K562 (cell line): ENCODE data around the gene NRXN3. TPM values are rescaled to one million over a fixed set of nuclear protein-coding genes. Genes with fewer than 3 reads are reported as not detected.

Experiments
- ATAC-seq: fragments of 200-7000 bp; cut with Tn5 transposase; 3 replicates; pipeline ENCODE4 v1.9.1; 2020; ENCODE audit warnings: moderate library complexity
- BruUV-seq: library from RNA; stranded (reverse); fragments of 400-500 nt; replicated peaks from 2 replicates; lab custom pipeline; 2021; lab: Mats Ljungman, UMichigan
- CTCF ChIA-PET: fragments of 300-600 bp; formaldehyde crosslinking; extraction: SDS; loops from one replicate; lab custom pipeline; 2021; ENCODE audit warnings: low intra/inter-chr PET ratio; lab: Yijun Ruan, JAX
- POLR2A ChIA-PET: fragments of 300-600, 350-650 bp; sonication (Branson Sonifier 250); formaldehyde crosslinking; extraction: SDS; loops from one replicate; lab custom pipeline; 2021; ENCODE audit warnings: antibody characterized with exemption, inconsistent platforms; lab: Yijun Ruan, JAX
- DNase-seq, 4 experiments: peaks; one replicate each; pipeline versions ENCODE4 v3.0.0 to v3.0.0-alpha.2; 2011 to 2018; ENCODE audit warnings: low spot score in 3 of 4, mixed read lengths in 3 of 4; ENCODE audit errors: extremely low read depth in 1 of 4
- FAIRE-seq: peaks from 2 replicates; lab custom pipeline; 2011; peaks lifted over from hg19 to GRCh38; lab: Jason Lieb, UNC
- H2AFZ ChIP-seq: 2 replicates; pipeline ENCODE4 v1.6.0; 2011; ENCODE audit warnings: low read depth, low read length, control low read depth, inconsistent platforms
- H3K27ac ChIP-seq: fragments of 200-600 bp; 3 replicates; pipeline ENCODE4 v1.8.0; 2011; ENCODE audit warnings: low read depth, mild to moderate bottlenecking, control low read depth, inconsistent platforms, low read length, moderate library complexity, mixed read lengths; ENCODE audit errors: extremely low read depth
- H3K27me3 ChIP-seq, 2 experiments: fragments of 300-600 bp in 1 of 2; 2 replicates in 1 of 2; 3 replicates in 1 of 2; pipeline versions ENCODE4 v1.6.0 to v1.8.0; 2011; ENCODE audit warnings: inconsistent platforms in 2 of 2, low read length in 2 of 2, mild to moderate bottlenecking in 1 of 2, mixed read lengths in 1 of 2, moderate library complexity in 1 of 2; ENCODE audit not compliant: control insufficient read depth in 2 of 2, insufficient read depth in 2 of 2
- H3K36me3 ChIP-seq: fragments of 300-600 bp; 3 replicates; pipeline ENCODE4 v1.8.0; 2011; ENCODE audit warnings: mild to moderate bottlenecking, low read length, inconsistent platforms; ENCODE audit not compliant: control insufficient read depth, insufficient read depth
- H3K4me1 ChIP-seq, 2 experiments: fragments of 200-600 bp in 1 of 2; replicated peaks in 1 of 2; 2 replicates in 1 of 2; 3 replicates in 1 of 2; pipeline versions ENCODE4 v1.5.1 to v1.8.0; 2011; ENCODE audit warnings: inconsistent platforms in 2 of 2, low read length in 2 of 2, mild to moderate bottlenecking in 1 of 2, mixed read lengths in 1 of 2, moderate library complexity in 1 of 2; ENCODE audit not compliant: control insufficient read depth in 2 of 2, insufficient read depth in 2 of 2
- H3K4me2 ChIP-seq: 2 replicates; pipeline ENCODE4 v1.6.1; 2011; ENCODE audit warnings: low read length, control low read depth, inconsistent platforms, mixed read lengths; ENCODE audit not compliant: insufficient read depth
- H3K4me3 ChIP-seq: fragments of 200-600 bp; sonication (generic), shearing (Covaris generic); 2 replicates; pipeline ENCODE4 v1.5.1; 2016; ENCODE audit warnings: control low read depth, inconsistent platforms
- H3K79me2 ChIP-seq: fragments of 200-600 bp; 3 replicates; pipeline ENCODE4 v1.8.0; 2011; ENCODE audit warnings: low read length, inconsistent platforms; ENCODE audit not compliant: control insufficient read depth, insufficient read depth
- H3K9ac ChIP-seq, 2 experiments: 2 replicates each; pipeline versions ENCODE4 v1.6.0 to v1.6.1; 2011; ENCODE audit warnings: low read depth in 2 of 2, low read length in 2 of 2, control low read depth in 1 of 2, inconsistent platforms in 1 of 2, mild to moderate bottlenecking in 1 of 2, mixed read lengths in 1 of 2; ENCODE audit not compliant: insufficient read depth in 1 of 2
- H3K9me1 ChIP-seq: one replicate; pipeline ENCODE4 v1.6.0; 2011; ENCODE audit warnings: inconsistent platforms, mild to moderate bottlenecking, low read length, moderate library complexity; ENCODE audit not compliant: control insufficient read depth, insufficient read depth
- H3K9me3 ChIP-seq: replicated peaks from 2 replicates; pipeline ENCODE4 v1.5.1; 2011; ENCODE audit warnings: low read depth, low read length, inconsistent platforms; ENCODE audit not compliant: control insufficient read depth, insufficient read depth
- H4K20me1 ChIP-seq: replicated peaks from 2 replicates; pipeline ENCODE4 v1.6.1; 2011; ENCODE audit warnings: low read length, inconsistent platforms, mixed read lengths; ENCODE audit not compliant: control insufficient read depth, insufficient read depth
- ATF6 ChIP-seq: sonication (generic); formaldehyde crosslinking; IDR thresholded peaks from 2 replicates; pipeline ENCODE4 v1.4.0; 2020; ENCODE audit warnings: mild to moderate bottlenecking, missing genetic modification reagents
- BCL6 ChIP-seq: fragments of 250-450 bp; sonication (Bioruptor Pico); IDR thresholded peaks from 2 replicates; pipeline ENCODE4 v1.4.0; 2020
- ELK1 ChIP-seq: sonication (generic); formaldehyde crosslinking; IDR thresholded peaks from 2 replicates; pipeline ENCODE4 v1.8.1; 2022; ENCODE audit warnings: missing genetic modification reagents
- FOSL1 ChIP-seq: fragments of 200-800 bp; sonication (Bioruptor generic); conservative IDR thresholded peaks from 2 replicates; pipeline ENCODE4 v1.6.1; 2016; ENCODE audit warnings: missing genetic modification characterization, missing compliant biosample characterization
- FOXJ2 ChIP-seq: fragments of 200-800 bp; sonication (Bioruptor generic); IDR thresholded peaks from 2 replicates; pipeline ENCODE4 v1.6.1; 2016; ENCODE audit warnings: missing genetic modification characterization, missing compliant biosample characterization
- ILF3 ChIP-seq: fragments of 450-650 bp; IDR thresholded peaks from 2 replicates; pipeline ENCODE4 v1.6.1; 2018; ENCODE audit warnings: antibody characterized with exemption, mild to moderate bottlenecking, moderate library complexity, borderline replicate concordance
- MEF2A ChIP-seq: IDR thresholded peaks from 2 replicates; pipeline ENCODE4 v1.6.1; 2011; ENCODE audit warnings: low read depth, mild to moderate bottlenecking, low read length, moderate library complexity; ENCODE audit not compliant: control insufficient read depth
- OTX1 ChIP-seq: fragments of 450-650 bp; formaldehyde crosslinking; IDR thresholded peaks from 2 replicates; pipeline ENCODE4 v1.4.0; 2022; ENCODE audit warnings: mild to moderate bottlenecking
- PCBP1 ChIP-seq: fragments of 200-400 bp; formaldehyde crosslinking; IDR thresholded peaks from 2 replicates; pipeline ENCODE4 v1.6.1; 2018; ENCODE audit warnings: mild to moderate bottlenecking, low read depth, low read length; ENCODE audit not compliant: poor library complexity, severe bottlenecking
- RBM15 ChIP-seq: fragments of 200-400 bp; formaldehyde crosslinking; IDR thresholded peaks from 2 replicates; pipeline ENCODE4 v1.6.1; 2018; ENCODE audit warnings: mild to moderate bottlenecking, low read length, moderate library complexity; ENCODE audit not compliant: insufficient read depth
- RBM22 ChIP-seq: fragments of 200-400 bp; formaldehyde crosslinking; IDR thresholded peaks from 2 replicates; pipeline ENCODE4 v1.6.1; 2018; ENCODE audit warnings: low read length, low read depth; ENCODE audit not compliant: poor library complexity, severe bottlenecking
- SMARCB1 ChIP-seq: IDR thresholded peaks from 2 replicates; pipeline ENCODE4 v1.6.1; 2011; ENCODE audit warnings: improper control_type of control experiment, low read depth; ENCODE audit not compliant: insufficient read length
- TEAD2 ChIP-seq: fragments of 450-650 bp; IDR thresholded peaks from 2 replicates; pipeline ENCODE4 v1.6.1; 2016; ENCODE audit warnings: missing genetic modification characterization, control low read depth, missing compliant biosample characterization
- TRIM24 ChIP-seq, 2 experiments: fragments of 450-650 bp; IDR thresholded peaks; 2 replicates each; pipeline ENCODE4 v1.6.1; 2016
- ZNF165 ChIP-seq: fragments of 250-450 bp; sonication (Bioruptor Pico); IDR thresholded peaks from 2 replicates; pipeline ENCODE4 v1.4.0; 2020; ENCODE audit warnings: borderline replicate concordance
- ZNF408 ChIP-seq: fragments of 250-450 bp; sonication (Bioruptor Pico); IDR thresholded peaks from 2 replicates; pipeline ENCODE4 v1.4.0; 2020; ENCODE audit warnings: low read depth, mild to moderate bottlenecking, moderate library complexity
- WGBS: fragments of 100-300 bp; shearing (Covaris generic); methylation state at CpG from one replicate; pipeline ENCODE4 v1.1.6; 2016; ENCODE audit warnings: low coverage, mixed read lengths; ENCODE audit not compliant: insufficient coverage; ENCODE audit errors: missing lambda C conversion rate; 5-methylcytosine and 5-hydroxymethylcytosine counted together
- in situ Hi-C: fragments of 300-500 bp; cut with MboI; formaldehyde crosslinking; loops from 4 replicates; pipeline ENCODE4 v1.15.0; 2018; ENCODE audit warnings: inconsistent platforms, mixed read lengths
- intact Hi-C: fragments of 100-400 bp; cut with micrococcal nuclease; formaldehyde crosslinking; loops from 2 replicates; pipeline ENCODE4 v1.14.2; 2022
- polyA plus RNA-seq, 8 experiments: library from polyadenylated mRNA; depleted of rRNA in 4 of 8; stranded (reverse) in 5 of 8; unstranded in 3 of 8; fragments of >200 nt; fragmentation: Nextera tagmentation in 2 of 8; fragmentation: Illumina TruSeq in 1 of 8; extraction: Ambion mirVana in 2 of 8; extraction: Trizol in 1 of 8; gene quantifications; 2 replicates each; pipeline versions ENCODE4 v1.2.1 to v1.2.3, GENCODE V29; 2011 to 2014; ENCODE audit warnings: inconsistent platforms in 1 of 8, missing spikeins in 1 of 8
- total RNA-seq, 7 experiments: library from RNA; depleted of rRNA in 6 of 7; stranded (reverse); fragments of >200 nt in 6 of 7; fragmentation: Illumina TruSeq in 2 of 7; extraction: Trizol in 2 of 7; gene quantifications; 2 replicates each; pipeline versions ENCODE4 v1.2.1 to v1.2.3, GENCODE V29; 2011 to 2021; ENCODE audit warnings: low replicate concordance in 1 of 7
- TF ChIP-seq, protein P1 (sequence below): fragments of 450-650 bp; IDR thresholded peaks from 2 replicates; pipeline ENCODE4 v1.6.1; 2016; ENCODE audit warnings: mild to moderate bottlenecking

NRXN3 gene
- total and polyA plus RNA-seq, 9 of the 15 experiments (the other 6 are each of a cell fraction or from before 2014, with no cell fraction given): 0.09 TPM; not detected in 8

DNA sequence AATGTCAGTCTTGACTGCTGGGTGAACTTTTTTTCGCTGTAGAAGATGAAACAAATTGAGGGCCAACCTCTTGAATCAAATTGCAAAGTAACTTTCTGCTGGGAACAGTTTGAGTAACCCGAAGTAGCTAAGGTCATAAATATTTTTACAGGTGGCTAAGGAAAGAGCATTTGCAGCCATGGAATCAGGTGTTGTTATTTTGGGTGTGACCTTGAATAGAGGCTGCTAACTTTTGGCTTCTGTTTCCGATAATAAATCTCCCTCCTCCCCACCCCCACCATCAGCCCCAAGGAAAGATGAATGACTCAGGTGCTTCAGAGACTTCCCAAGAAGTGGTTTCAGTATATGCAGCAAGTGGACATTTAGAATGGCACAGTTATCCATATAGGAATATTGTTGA lies 1469.4 kb downstream of the NRXN3 start (continued):
- no peak for TF ChIP-seq ELK1 (CRISPR knock-in tag)
- TF ChIP-seq, all 486 proteins: peak for 0

DNA sequence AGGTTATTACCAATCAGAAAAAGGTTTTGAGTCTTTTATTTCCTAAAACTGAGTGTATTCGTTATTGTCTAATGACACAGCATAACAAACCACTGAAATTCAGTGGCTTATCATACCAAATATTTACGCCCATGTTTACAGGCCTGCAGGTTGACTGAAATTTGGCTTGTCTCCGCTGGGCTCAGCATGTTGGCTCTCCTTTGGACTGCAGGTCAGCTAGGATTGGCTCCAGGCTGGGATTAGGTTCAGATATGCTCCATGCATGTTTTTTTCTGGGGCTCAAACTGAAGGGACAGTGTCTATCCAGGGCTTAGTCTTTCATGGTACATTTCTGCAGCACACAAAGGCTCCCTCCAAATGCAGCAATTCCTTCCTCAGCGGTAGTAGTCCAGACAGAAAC lies 1471.2 kb downstream of the NRXN3 start:
- Histone ChIP-seq H3K4me2 (no peak overlapping the region), H3K4me3 (no peak overlapping the region), H3K79me2 (no peaks in the 10 kb centered on the region), H2AFZ (no peak overlapping the region), H3K27ac (no peak overlapping the region), H3K9ac (no peak overlapping the region), H4K20me1 (no peaks in the 10 kb centered on the region), H3K27me3 (no peaks in the 10 kb centered on the region), H3K9me1 (no peaks in the 10 kb centered on the region), H3K9me3 (no peaks in the 10 kb centered on the region), H3K36me3 (no peaks in the 10 kb centered on the region), H3K4me1 (no peaks in the 10 kb centered on the region)
- ChIA-PET CTCF (no interaction called here), POLR2A (no interaction called here)
- FAIRE-seq (no peak), ATAC-seq (no peak), DNase-seq (no peak)
- TF ChIP-seq MEF2A (no peak), FOSL1 (tag) (no peak), ZNF408 (CRISPR knock-in tag) (no peak), ATF6 (CRISPR knock-in tag) (no peak), RBM15 (no peak), PCBP1 (no peak), OTX1 (CRISPR knock-in tag) (no peak), TEAD2 (tag) (no peak), ILF3 (no peak), BCL6 (CRISPR knock-in tag) (no peak), FOXJ2 (tag) (no peak), SMARCB1 (no peak), ZNF165 (CRISPR knock-in tag) (no peak), RBM22 (no peak), TRIM24 (IDR thresholded peaks at IDR 0.05) (no peak)
- TF ChIP-seq, protein P1, sequence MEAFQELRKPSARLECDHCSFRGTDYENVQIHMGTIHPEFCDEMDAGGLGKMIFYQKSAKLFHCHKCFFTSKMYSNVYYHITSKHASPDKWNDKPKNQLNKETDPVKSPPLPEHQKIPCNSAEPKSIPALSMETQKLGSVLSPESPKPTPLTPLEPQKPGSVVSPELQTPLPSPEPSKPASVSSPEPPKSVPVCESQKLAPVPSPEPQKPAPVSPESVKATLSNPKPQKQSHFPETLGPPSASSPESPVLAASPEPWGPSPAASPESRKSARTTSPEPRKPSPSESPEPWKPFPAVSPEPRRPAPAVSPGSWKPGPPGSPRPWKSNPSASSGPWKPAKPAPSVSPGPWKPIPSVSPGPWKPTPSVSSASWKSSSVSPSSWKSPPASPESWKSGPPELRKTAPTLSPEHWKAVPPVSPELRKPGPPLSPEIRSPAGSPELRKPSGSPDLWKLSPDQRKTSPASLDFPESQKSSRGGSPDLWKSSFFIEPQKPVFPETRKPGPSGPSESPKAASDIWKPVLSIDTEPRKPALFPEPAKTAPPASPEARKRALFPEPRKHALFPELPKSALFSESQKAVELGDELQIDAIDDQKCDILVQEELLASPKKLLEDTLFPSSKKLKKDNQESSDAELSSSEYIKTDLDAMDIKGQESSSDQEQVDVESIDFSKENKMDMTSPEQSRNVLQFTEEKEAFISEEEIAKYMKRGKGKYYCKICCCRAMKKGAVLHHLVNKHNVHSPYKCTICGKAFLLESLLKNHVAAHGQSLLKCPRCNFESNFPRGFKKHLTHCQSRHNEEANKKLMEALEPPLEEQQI: no peak
- BruUV-seq: no TSS peak
- in situ Hi-C loops: no loop called here
- intact Hi-C loops: no loop called here
- WGBS: 0% methylated on average over 4 of the region's 4 CpGs
